SU-DHL-6 (cell line): ENCODE results near the gene ALOXE3.

Experiments
- CTCF ChIP-seq: fragments of 200-600 bp; sonication (generic); IDR thresholded peaks from one replicate; pipeline ENCODE4 v1.5.1; 2017; ENCODE audit warnings: antibody characterized with exemption, mild to moderate bottlenecking, low read length, moderate library complexity; ENCODE audit not compliant: insufficient read depth, poor library complexity, severe bottlenecking
- EZH2phosphoT487 ChIP-seq: fragments of 200-600 bp; sonication (generic), shearing (Covaris generic); conservative IDR thresholded peaks from 2 replicates; pipeline ENCODE4 v1.6.1; 2018; ENCODE audit warnings: mild to moderate bottlenecking, antibody characterized with exemption, low read length, moderate library complexity, mixed read lengths

DNA sequence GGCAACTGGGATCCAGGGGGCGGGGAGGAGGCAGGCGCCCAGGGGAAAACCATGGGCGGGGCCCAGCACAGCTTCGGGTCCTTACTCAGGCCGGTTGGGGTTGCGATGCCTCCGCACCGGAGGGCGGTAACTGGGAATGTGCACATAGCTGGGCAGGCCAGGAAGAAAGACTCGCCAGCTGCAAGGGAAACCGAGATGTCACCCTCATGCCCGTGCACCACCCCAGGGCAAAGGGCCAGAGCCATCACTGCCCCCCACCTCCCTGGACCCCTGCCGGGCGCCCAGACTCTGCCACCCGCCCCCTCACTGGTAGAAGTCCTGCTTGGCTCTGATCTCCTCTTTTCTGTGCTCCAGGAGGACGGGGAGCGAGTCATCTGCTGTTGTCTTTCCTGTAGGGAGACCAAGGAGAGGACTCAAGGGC, 37.5 kb downstream of the ALOXE3 start:
- no peak for TF ChIP-seq CTCF
- no peak for TF ChIP-seq EZH2phosphoT487
